ENCODE measurements around the gene OSBPL9.

DNA sequence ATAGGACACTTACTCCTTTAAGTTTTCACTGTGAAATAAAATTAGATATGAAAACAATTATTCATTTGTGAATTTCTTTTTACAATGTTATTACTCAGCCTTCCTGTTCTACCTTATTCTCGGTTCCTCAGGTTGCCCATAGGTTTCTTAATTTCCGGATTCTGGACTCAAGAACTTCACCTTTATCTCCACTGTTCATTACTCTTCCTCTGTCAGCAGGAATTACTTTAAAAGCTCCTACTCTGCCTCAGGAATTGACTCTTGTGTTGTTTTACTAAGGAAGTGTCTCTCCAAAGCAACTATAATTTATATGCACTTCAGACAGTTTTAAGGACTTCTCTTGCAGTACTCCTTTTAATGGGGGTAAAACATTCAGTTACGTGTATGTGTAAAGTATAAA is 123.8 kb downstream of the OSBPL9 start:
- TF ChIP-seq, protein P1, sequence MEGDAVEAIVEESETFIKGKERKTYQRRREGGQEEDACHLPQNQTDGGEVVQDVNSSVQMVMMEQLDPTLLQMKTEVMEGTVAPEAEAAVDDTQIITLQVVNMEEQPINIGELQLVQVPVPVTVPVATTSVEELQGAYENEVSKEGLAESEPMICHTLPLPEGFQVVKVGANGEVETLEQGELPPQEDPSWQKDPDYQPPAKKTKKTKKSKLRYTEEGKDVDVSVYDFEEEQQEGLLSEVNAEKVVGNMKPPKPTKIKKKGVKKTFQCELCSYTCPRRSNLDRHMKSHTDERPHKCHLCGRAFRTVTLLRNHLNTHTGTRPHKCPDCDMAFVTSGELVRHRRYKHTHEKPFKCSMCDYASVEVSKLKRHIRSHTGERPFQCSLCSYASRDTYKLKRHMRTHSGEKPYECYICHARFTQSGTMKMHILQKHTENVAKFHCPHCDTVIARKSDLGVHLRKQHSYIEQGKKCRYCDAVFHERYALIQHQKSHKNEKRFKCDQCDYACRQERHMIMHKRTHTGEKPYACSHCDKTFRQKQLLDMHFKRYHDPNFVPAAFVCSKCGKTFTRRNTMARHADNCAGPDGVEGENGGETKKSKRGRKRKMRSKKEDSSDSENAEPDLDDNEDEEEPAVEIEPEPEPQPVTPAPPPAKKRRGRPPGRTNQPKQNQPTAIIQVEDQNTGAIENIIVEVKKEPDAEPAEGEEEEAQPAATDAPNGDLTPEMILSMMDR (IDR thresholded peaks at IDR 0.05) = no peak
- TF ChIP-seq POLR2AphosphoS5 (IDR thresholded peaks at IDR 0.05; ENCODE audit: insufficient read depth in 1 of 2, low read depth in 1 of 2) (no peak), POLR2A (IDR thresholded peaks at IDR 0.05) (no peak)
